ENCODE data around the gene POLE.
A peak's percentile ranks its signal among the peaks of the same experiment; 100 is the strongest.

Gene POLE

DNA sequence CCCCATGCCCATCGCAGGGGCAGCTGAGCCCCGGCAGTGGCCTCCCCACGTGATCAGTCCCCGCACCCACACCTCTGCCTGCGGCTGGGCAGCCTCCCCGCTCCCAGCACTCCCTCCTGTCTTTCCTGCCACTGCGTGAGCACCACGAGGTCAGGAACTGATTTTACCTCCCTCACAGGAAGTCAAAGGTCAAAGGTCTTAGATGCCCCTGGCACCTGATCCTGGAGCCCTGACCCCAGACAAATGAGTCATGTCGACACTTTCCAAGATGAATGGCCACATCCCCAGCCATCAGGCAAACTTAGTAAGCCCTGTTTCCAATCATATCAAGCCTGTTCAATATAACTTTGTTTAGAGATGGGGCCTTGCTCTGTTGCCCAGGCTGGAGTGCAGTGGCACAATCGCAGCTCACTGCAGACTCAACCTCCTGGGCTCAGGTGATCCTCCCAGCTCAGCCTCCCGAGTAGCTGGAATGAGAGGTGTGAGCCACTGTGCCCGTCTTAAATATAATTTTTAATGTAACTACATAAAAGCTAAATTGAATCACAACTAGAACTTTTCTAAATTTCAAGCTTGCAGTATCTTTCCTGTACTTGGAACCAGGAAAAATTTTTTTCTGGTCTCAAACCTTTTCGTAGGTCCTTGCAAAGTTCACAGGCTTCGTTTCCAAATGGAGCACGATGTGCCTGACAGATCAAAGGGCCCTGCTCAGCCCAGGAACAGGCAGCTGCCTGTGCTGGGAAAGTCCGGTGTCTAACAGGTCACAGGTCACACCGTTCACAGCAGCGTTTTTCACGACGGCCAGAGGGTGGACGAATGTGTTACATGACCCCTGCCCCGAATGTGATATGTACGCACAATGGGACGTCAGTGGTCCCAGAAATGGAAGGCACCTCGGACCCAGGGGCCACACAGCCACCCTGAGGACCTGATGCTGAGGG, 78.6 kb downstream of the POLE start:
- Histone ChIP-seq H3K4me3 (ENCODE audit: low read depth, low read length) (no peak overlapping the region), H3K27ac (ENCODE audit: extremely low read depth, low read depth, low read length) (no peak overlapping the region), H3K4me1 (ENCODE audit: control insufficient read depth, insufficient read depth, low read length) (no peaks in the 10 kb centered on the region), H3K36me3 (ENCODE audit: control insufficient read depth in 2 of 2, insufficient read depth in 1 of 2, low read length in 2 of 2) (no peaks in the 10 kb centered on the region), H3K9me3 (ENCODE audit: control insufficient read depth, insufficient read depth, low read depth, low read length) (no peaks in the 10 kb centered on the region)
- CTCF ChIA-PET: interaction anchor here (1.1 to 2.5 kb wide), 4 partner anchors 9 to 389 kb away, joined by 3 to 11 read pairs (median 6); no protein-coding TSS in a partner anchor
- no peak for TF ChIP-seq ZNF530 (tag by site-specific recombination; IDR thresholded peaks at IDR 0.05; ENCODE audit: low read depth)
- TF ChIP-seq ZNF121 (tag by site-specific recombination; IDR thresholded peaks at IDR 0.05): 0 out of 2 replicates have a peak, but pooled peaks have one; percentile 18
- no peak for TF ChIP-seq ZNF658 (tag by site-specific recombination; IDR thresholded peaks at IDR 0.05)
- no peak for TF ChIP-seq BCL11B (tag by site-specific recombination; IDR thresholded peaks at IDR 0.05; ENCODE audit: low read depth)
- TF ChIP-seq ZNF175 (tag by site-specific recombination; IDR thresholded peaks at IDR 0.05): no peak
- no peak for TF ChIP-seq SP2 (tag by site-specific recombination; IDR thresholded peaks at IDR 0.05)
- TF ChIP-seq, protein P1, sequence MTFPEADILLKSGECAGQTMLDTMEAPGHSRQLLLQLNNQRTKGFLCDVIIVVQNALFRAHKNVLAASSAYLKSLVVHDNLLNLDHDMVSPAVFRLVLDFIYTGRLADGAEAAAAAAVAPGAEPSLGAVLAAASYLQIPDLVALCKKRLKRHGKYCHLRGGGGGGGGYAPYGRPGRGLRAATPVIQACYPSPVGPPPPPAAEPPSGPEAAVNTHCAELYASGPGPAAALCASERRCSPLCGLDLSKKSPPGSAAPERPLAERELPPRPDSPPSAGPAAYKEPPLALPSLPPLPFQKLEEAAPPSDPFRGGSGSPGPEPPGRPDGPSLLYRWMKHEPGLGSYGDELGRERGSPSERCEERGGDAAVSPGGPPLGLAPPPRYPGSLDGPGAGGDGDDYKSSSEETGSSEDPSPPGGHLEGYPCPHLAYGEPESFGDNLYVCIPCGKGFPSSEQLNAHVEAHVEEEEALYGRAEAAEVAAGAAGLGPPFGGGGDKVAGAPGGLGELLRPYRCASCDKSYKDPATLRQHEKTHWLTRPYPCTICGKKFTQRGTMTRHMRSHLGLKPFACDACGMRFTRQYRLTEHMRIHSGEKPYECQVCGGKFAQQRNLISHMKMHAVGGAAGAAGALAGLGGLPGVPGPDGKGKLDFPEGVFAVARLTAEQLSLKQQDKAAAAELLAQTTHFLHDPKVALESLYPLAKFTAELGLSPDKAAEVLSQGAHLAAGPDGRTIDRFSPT (tag by site-specific recombination; IDR thresholded peaks at IDR 0.05): peak; percentile 50; the same call in 1 of the 2 replicates
- POLR2A ChIA-PET: interaction anchor here (0.8 kb wide), 1 partner anchor 11 kb away, joined by 5 read pairs; no protein-coding TSS in a partner anchor

DNA sequence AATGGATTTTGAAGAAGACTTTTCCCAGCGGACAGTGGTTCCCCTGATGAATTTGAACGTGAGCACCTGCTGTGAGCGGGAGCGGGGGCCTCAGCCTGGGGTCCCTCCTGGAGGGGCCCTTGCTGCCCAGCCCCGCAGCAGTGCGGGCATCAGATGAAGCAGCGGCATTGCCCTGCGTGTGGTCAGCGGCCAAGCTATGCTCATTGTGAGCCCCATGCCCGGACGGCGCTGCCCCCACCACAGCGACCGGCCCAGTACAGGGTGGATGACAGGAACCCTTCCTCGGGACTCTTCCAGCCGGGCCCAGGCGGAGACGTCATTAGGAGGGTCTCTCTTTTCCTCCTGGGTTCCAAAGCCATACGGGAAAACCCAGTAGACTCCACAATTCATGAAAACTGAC, 80.2 kb downstream of the POLE start:
- no peak overlapping the region for H3K27ac ChIP-seq (ENCODE audit: extremely low read depth, low read depth, low read length)
- H3K4me1 ChIP-seq (ENCODE audit: control insufficient read depth, insufficient read depth, low read length): no peaks in the 10 kb centered on the region
- no peaks in the 10 kb centered on the region for H3K9me3 ChIP-seq (ENCODE audit: control insufficient read depth, insufficient read depth, low read depth, low read length)
- no peak for TF ChIP-seq ZNF311 (tag by site-specific recombination; IDR thresholded peaks at IDR 0.05; ENCODE audit: borderline replicate concordance)
- no peak for TF ChIP-seq ZBTB20 (tag by site-specific recombination; IDR thresholded peaks at IDR 0.05)
- TF ChIP-seq, protein P2, sequence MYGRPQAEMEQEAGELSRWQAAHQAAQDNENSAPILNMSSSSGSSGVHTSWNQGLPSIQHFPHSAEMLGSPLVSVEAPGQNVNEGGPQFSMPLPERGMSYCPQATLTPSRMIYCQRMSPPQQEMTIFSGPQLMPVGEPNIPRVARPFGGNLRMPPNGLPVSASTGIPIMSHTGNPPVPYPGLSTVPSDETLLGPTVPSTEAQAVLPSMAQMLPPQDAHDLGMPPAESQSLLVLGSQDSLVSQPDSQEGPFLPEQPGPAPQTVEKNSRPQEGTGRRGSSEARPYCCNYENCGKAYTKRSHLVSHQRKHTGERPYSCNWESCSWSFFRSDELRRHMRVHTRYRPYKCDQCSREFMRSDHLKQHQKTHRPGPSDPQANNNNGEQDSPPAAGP (tag by site-specific recombination; IDR thresholded peaks at IDR 0.05): no peak
- TF ChIP-seq, protein P3, sequence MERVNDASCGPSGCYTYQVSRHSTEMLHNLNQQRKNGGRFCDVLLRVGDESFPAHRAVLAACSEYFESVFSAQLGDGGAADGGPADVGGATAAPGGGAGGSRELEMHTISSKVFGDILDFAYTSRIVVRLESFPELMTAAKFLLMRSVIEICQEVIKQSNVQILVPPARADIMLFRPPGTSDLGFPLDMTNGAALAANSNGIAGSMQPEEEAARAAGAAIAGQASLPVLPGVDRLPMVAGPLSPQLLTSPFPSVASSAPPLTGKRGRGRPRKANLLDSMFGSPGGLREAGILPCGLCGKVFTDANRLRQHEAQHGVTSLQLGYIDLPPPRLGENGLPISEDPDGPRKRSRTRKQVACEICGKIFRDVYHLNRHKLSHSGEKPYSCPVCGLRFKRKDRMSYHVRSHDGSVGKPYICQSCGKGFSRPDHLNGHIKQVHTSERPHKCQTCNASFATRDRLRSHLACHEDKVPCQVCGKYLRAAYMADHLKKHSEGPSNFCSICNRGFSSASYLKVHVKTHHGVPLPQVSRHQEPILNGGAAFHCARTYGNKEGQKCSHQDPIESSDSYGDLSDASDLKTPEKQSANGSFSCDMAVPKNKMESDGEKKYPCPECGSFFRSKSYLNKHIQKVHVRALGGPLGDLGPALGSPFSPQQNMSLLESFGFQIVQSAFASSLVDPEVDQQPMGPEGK (tag by site-specific recombination; IDR thresholded peaks at IDR 0.05): no peak
- no peak for TF ChIP-seq ZNF248 (tag by site-specific recombination; IDR thresholded peaks at IDR 0.05)
- no peak overlapping the region for H3K4me3 ChIP-seq (ENCODE audit: low read depth, low read length)
- no peaks in the 10 kb centered on the region for H3K36me3 ChIP-seq (ENCODE audit: control insufficient read depth in 2 of 2, insufficient read depth in 1 of 2, low read length in 2 of 2)
- POLR2A ChIA-PET: interaction anchor here (0.7 kb wide), 1 partner anchor 8 kb away, joined by 3 read pairs; no protein-coding TSS in a partner anchor
- CTCF ChIA-PET: no interaction called here

- no peak overlapping the region for H3K4me3 ChIP-seq (ENCODE audit: low read depth, low read length)
- no peak overlapping the region for H3K27ac ChIP-seq (ENCODE audit: extremely low read depth, low read depth, low read length)
- CTCF ChIA-PET: no interaction called here
- POLR2A ChIA-PET: interaction anchor here (0.7 kb wide), 1 partner anchor 8 kb away, joined by 3 read pairs; no protein-coding TSS in a partner anchor
- no peaks in the 10 kb centered on the region for H3K36me3 ChIP-seq (ENCODE audit: control insufficient read depth in 2 of 2, insufficient read depth in 1 of 2, low read length in 2 of 2)
- H3K9me3 ChIP-seq (ENCODE audit: control insufficient read depth, insufficient read depth, low read depth, low read length): no peaks in the 10 kb centered on the region
- TF ChIP-seq ZNF600 (tag by site-specific recombination; IDR thresholded peaks at IDR 0.05) (no peak), ZBTB20 (tag by site-specific recombination; IDR thresholded peaks at IDR 0.05) (no peak), ZEB2 (tag by site-specific recombination; IDR thresholded peaks at IDR 0.05) (no peak), GFI1B (tag by site-specific recombination; IDR thresholded peaks at IDR 0.05) (no peak), ZNF335 (tag by site-specific recombination; conservative IDR thresholded peaks at IDR 0.05) (no peak), ZNF654 (tag by site-specific recombination; IDR thresholded peaks at IDR 0.05; ENCODE audit: low read depth) (no peak)
- no peaks in the 10 kb centered on the region for H3K4me1 ChIP-seq (ENCODE audit: control insufficient read depth, insufficient read depth, low read length)
Measured at GRCh38 chr12:132606466-132606865, 80.7 kb downstream of the POLE start.

All from HEK293 (cell line).